COLO668 (cell line): ENCODE results near the gene EGFR.

ENCODE experiments used
- DNase-seq: peaks from one replicate; lab custom pipeline; 2025; ENCODE audit not compliant: unreplicated experiment; lab: John Stamatoyannopoulos, UW

The EGFR gene

GRCh38 chr7:55006499-55006898 lies 12.3 kb upstream of the EGFR start:
- DNase-seq = no peak

GRCh38 chr7:55013851-55014250 lies 5.0 kb upstream of the EGFR start:
- no peak for DNase-seq

DNA sequence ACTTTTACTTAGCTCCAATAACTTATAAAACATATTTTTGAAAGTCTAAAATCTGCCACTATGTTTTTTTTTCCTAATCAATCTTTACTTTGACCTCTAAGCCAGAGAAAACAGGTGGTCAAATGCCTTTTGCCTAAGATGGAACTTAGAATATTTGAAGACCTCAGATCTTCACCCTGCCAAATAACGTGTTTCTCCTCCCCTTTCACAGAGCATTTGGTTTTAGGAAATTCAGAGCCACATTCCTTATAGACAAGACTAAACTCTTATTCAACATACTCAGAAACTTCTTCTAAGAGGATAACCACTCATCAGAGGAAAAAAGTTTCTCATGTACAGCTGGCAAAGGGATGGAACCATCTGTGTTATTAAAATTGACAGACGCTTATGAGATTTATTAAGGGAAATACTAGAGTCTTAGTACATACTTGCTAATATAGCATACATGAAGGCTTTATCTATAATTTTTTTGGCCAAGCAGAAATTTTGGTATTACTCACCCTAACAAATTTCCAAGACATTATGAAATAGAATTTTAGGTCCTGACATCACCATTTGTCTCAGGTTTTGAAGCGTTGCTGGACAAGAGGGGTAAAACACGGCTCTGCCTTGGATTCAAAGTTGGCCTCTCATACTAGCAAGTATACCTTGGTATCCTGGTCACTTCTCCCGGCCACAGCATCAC lies 2.6 kb upstream of the EGFR start:
- DNase-seq = no peak

GRCh38 chr7:55016746-55017090 lies 2.1 kb upstream of the EGFR start:
- no peak for DNase-seq

DNA sequence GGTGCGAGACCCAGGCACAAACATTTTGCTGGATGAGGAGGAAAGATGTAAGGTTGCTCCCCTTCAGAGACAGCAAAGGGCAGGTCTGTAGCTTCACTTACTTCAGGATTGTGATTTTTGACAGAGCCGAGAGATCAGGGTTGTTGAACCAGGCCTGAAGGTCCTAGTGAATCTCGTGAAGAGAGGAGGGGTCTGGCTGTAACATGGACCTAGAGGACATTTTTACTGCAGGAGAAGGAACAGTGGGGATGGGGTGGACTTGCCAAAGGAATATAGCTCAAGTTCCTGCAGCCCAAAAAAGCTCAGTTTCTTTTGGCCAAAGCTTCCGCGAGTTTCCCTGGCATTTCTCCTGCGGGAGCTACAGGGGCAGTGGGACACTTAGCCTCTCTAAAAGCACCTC lies 976 bp upstream of the EGFR start:
- no peak for DNase-seq

- DNase-seq = peak; percentile 19
These were observed 424 bp downstream of the EGFR start for GRCh38 chr7:55019191-55019690.

DNA sequence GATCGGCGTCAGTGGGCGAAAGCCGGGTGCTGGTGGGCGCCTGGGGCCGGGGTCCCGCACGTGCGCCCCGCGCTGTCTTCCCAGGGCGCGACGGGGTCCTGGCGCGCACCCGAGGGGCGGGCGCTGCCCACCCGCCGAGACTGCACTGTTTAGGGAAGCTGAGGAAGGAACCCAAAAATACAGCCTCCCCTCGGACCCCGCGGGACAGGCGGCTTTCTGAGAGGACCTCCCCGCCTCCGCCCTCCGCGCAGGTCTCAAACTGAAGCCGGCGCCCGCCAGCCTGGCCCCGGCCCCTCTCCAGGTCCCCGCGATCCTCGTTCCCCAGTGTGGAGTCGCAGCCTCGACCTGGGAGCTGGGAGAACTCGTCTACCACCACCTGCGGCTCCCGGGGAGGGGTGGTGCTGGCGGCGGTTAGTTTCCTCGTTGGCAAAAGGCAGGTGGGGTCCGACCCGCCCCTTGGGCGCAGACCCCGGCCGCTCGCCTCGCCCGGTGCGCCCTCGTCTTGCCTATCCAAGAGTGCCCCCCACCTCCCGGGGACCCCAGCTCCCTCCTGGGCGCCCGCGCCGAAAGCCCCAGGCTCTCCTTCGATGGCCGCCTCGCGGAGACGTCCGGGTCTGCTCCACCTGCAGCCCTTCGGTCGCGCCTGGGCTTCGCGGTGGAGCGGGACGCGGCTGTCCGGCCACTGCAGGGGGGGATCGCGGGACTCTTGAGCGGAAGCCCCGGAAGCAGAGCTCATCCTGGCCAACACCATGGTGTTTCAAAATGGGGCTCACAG lies 1.1 kb downstream of the EGFR start:
- DNase-seq = peak; percentile 28

DNA sequence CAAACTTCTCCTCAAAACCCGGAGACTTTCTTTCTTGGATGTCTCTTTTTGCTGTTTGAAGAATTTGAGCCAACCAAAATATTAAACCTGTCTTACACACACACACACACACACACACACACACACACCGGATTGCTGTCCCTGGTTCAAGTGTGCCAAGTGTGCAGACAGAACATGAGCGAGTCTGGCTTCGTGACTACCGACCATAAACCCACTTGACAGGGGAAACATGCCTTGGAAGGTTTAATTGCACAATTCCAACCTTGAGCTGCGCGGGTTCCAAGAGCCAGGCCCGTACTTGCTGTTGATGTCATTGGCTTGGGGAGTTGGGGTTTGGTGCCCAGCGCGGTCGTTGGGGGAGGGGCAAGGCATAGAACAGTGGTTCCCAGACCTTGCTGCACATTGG lies 1.7 kb downstream of the EGFR start:
- no peak for DNase-seq

- DNase-seq = no peak
These were observed 2.2 kb downstream of the EGFR start for GRCh38 chr7:55021053-55021452.

DNA sequence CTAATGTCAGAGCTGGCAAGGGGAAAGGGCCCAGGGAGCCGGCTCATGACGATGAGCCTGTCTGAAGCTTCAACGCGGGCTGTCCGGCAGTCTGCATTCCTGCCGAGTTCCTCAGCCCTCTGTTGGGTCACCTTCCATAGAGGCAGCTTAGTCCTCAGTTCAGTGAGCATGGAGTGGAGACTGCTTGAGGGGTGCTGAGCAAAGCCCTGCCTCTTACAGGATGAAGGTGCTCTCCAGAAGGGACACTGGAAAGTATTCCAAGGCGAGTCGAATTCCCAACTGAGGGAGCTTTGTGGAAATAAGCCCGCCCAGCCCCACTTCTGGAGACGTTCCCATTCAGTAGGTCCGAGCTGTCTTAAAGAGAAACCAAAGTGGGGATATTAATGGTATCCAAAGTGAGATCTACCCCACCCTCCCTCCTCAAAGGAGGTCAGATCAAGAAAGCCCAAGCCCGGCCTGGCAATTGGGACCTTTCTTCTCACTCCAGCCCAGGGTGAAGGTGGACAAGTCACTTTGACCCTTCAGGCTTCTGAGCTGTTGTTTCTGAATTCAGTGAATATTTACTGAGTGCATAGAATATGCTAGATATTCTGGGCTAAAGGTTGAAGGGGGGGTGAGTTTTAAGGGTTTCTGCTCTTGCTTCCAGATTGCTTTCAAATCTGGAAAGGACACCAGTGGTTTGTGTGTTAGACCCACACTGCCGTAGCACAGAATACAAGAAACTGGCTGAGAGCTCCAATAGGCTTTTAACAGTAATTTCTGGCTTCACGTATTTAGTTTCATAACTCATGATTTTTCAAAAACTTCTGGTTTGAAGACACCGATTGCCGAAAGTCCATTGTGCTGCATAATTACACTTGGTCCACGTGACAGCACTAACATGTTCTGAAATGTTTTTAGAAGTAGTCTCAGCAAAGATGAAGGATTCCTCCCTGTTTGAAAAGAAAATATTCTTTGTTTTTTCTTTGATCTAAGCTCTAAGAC lies 3.5 kb downstream of the EGFR start:
- DNase-seq = no peak

DNA sequence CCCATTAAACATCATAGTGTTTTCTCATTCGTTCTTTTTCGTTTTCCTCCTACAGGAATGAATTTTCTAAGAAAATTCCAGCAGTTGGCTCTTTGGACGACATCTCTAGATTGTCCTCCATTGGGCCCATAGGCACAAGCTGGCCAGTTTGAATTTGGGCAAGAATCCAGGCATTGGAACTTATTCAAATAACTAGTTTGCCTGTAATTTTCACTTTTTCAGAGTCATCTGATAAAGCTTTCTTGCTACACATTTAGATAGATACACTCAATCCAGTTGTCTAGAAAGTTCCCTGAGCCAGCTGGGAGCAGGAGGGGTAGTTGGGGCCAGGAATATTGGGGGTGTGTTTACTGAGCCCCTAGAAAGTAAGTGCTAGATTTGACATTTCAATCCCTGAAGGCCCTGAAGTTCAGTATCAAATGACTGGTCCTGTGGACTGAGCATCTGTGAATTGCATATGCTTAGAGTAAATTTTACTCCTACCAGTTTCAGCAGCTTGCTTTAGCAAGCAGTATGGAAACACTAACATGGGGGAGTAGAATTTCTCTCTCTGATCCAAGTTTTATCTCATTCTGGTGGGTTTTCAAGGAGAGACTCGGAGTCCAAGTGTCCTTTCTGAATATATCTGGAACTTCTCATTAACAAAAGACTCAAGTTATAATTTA lies 5.2 kb downstream of the EGFR start:
- DNase-seq = no peak

DNA sequence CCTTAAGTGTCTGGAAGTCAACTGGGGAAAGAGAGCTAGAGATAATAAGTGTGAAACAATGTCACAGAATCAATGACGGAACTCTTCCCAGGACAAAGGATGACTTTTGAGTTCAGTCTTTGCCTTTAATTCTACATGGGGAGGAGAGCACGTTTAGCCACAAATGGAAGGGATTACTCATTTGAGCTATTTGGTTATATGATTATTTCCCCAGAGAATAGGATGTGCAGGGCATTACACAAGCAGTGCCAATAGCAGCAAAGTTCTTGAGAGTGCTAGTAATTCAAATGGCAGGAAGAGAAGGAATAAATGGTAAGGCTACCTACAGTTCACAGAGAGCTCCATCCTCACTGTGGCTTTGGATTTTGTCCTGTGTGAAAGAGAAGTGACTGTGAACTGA lies 6.0 kb downstream of the EGFR start:
- no peak for DNase-seq

GRCh38 chr7:55026086-55026790 lies 7.4 kb downstream of the EGFR start:
- no peak for DNase-seq

- no peak for DNase-seq
These were observed 8.2 kb downstream of the EGFR start for GRCh38 chr7:55026867-55027490.

GRCh38 chr7:55028011-55028410 lies 9.2 kb downstream of the EGFR start:
- DNase-seq = no peak

DNA sequence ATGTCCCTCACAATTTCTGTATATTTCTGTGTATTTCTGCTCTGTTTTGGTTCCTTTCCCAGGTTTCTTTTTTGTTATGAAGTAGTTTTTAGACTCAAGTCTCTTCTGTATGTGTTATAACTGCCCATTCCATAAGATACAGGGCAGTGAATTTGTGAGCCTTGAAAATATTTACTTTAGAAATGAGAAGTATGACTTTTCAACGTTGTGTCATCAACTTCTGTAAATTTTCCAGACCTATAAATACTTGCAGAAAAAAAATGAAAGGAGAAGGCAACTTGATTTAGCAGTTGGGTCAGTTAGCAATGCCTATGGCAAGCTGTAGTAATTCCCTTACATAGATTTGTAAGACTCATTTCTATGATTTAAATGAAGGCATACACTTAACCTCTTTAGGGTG lies 11.5 kb downstream of the EGFR start:
- DNase-seq = no peak

GRCh38 chr7:55031075-55031474 lies 12.3 kb downstream of the EGFR start:
- DNase-seq = no peak

DNA sequence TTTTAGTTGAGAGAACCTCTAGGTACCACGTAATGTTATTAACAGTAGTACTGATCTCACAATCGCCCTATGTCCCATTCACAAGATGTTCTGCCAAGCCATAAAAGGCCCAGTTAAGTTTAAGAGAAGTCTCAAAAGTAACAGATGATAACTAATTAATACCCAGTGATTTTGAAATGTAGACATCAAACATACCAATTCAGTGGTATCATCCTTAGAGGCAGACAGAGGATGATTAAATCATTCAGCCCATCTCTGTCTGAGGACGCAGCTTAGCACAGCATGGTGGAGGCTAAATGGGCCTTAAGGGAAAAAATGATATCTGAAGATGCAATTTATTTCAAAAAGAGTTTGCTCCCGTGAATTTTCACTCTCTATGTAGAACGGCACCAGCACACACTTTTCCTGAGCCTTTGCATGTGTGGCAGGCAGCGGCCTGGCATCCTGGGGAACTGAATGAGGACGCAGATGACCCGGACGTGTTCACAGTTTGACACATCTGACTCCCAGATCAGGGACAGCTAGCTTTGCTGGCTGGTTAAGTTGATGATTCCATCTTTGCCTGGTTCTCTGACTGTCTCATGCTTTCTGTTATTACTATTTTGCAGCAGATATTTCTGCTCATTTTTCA lies 13.4 kb downstream of the EGFR start:
- no peak for DNase-seq

DNA sequence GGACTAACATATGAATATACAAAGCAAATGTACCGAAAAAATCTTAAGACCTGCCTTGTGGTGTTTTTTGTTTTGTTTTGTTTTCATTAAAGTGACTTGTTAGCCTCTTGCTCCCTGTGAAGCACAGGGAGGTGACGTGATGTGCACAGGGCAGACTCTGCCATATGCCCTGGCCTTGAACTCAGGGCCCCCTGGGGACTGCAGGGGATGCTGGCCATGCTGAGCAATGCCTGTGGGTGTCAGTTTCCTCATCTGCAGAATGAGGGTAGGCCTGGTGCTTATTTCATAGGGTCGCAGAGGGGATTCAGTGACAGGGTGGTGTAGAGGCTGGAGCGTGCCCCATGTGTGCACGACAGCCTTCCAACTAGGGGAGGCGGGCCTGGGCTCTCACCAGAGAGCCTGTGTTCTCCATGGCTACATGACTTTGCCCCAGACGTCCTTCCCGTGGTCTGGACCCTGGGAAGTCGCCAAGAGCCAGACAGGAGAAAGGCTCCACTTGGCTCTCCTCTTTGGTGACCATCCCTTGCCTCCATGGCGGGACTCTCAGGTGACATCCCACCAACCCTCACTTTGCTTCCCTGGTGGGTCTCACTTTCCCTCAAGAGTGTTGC lies 14.5 kb downstream of the EGFR start:
- no peak for DNase-seq
